Progenitor cell of endocrine pancreas (in vitro differentiated cells): ENCODE results near the gene PIGH. TPM values are rescaled to one million over a fixed set of nuclear protein-coding genes. Genes with fewer than 3 reads are reported as not detected.
A peak's percentile ranks its signal among the peaks of the same experiment; 100 is the strongest.
"Not testable (repeated sequence)": the region's sequence is repeated elsewhere in the genome, so short reads cannot be mapped to it uniquely, and the experiment has no call there.

Experiments used
- DNase-seq: peaks from one replicate; pipeline ENCODE4 v3.0.0; 2021; ENCODE audit warnings: low spot score; ENCODE audit not compliant: unreplicated experiment
- H3K27ac Mint-ChIP-seq: 2 replicates; pipeline ENCODE4 v1.8.0; 2021; ENCODE audit warnings: mild to moderate bottlenecking, moderate library complexity, mixed read lengths
- H3K27me3 Mint-ChIP-seq: 2 replicates; pipeline ENCODE4 v1.8.0; 2021; ENCODE audit warnings: mixed read lengths
- H3K36me3 Mint-ChIP-seq: 2 replicates; pipeline ENCODE4 v1.8.0; 2022; ENCODE audit warnings: mixed read lengths; ENCODE audit not compliant: insufficient read depth
- H3K4me1 Mint-ChIP-seq: 2 replicates; pipeline ENCODE4 v1.8.0; 2021; ENCODE audit warnings: low read depth, mixed read lengths
- H3K4me3 Mint-ChIP-seq: 2 replicates; pipeline ENCODE4 v1.8.0; 2021; ENCODE audit warnings: low read depth, mild to moderate bottlenecking, moderate library complexity, mixed read lengths
- H3K9me3 Mint-ChIP-seq: 2 replicates; pipeline ENCODE4 v1.8.0; 2021; ENCODE audit warnings: low read depth, mixed read lengths
- total RNA-seq: library from RNA; stranded (reverse); gene quantifications from 2 replicates; pipeline ENCODE4 v1.2.1, GENCODE V29; 2021
- TF ChIP-seq, protein P1 (sequence below): fragments of 200-600 bp; sonication (generic); IDR thresholded peaks from one replicate; pipeline ENCODE4 v1.5.0; 2021; ENCODE audit warnings: antibody characterized with exemption, mild to moderate bottlenecking; ENCODE audit not compliant: unreplicated experiment

PIGH gene
- total RNA-seq, 1 donor from 2014 or later, result 18.9 TPM

DNA sequence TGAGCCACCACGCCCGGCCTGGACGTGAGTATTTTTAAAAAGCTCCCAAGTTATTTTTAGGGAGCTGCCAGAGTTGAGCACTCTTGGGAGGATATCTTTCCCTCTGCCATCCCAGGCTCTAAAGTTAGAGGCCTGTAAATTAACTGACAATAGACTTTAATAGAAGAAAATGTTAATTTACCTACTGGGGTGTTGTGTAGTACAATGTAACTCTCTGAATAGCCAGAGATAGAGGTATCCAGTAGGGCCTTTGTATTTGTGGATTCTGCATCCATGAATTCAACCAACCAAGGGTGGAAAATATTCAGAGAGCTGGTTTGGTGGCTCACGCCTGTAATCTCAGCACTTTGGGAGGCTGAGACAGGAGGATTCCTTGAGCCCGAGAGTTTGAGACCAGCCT is 7.6 kb upstream of the PIGH start:
- no peak for DNase-seq
- no peaks in the 10 kb centered on the region for H3K36me3 Mint-ChIP-seq
- TF ChIP-seq, protein P1, sequence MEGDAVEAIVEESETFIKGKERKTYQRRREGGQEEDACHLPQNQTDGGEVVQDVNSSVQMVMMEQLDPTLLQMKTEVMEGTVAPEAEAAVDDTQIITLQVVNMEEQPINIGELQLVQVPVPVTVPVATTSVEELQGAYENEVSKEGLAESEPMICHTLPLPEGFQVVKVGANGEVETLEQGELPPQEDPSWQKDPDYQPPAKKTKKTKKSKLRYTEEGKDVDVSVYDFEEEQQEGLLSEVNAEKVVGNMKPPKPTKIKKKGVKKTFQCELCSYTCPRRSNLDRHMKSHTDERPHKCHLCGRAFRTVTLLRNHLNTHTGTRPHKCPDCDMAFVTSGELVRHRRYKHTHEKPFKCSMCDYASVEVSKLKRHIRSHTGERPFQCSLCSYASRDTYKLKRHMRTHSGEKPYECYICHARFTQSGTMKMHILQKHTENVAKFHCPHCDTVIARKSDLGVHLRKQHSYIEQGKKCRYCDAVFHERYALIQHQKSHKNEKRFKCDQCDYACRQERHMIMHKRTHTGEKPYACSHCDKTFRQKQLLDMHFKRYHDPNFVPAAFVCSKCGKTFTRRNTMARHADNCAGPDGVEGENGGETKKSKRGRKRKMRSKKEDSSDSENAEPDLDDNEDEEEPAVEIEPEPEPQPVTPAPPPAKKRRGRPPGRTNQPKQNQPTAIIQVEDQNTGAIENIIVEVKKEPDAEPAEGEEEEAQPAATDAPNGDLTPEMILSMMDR, result no peak
- no peak overlapping the region for H3K4me3 Mint-ChIP-seq
- H3K4me1 Mint-ChIP-seq, result peaks cover 2% of the 10 kb centered on the region
- no peak overlapping the region for H3K27ac Mint-ChIP-seq
- peaks cover 3% of the 10 kb centered on the region for H3K27me3 Mint-ChIP-seq
- no peaks in the 10 kb centered on the region for H3K9me3 Mint-ChIP-seq

DNA sequence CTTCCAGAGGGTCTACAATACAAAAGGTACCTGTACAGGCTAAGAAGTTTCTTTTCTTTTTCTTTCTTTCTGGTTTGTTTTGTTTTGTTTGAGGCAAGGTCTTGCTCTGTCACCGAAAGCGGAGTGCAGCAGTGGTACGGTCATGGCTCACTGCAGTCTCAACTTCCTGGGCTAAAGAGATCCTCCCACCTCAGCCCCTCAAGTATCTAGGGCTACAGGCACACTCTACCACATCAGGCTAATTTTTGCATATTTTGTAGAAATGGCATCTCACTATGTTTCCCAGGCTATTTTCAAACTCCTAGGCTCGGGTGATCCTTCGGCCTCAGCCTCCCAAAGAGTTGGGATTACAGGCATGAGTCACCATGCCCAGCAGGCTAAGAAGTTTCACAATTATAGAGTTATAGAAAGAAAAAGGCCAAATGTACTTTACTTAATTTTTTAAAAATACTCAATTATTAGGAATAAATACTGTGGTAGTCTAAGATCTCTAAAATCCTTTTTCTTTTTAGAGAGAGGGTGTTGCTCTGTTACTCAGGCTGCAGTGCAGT is 3.0 kb upstream of the PIGH start:
- Mint-ChIP-seq H3K4me1 (peaks cover 14% of the 10 kb centered on the region), H3K36me3 (no peaks in the 10 kb centered on the region), H3K27me3 (no peaks in the 10 kb centered on the region), H3K9me3 (no peaks in the 10 kb centered on the region), H3K27ac (no peak overlapping the region), H3K4me3 (no peak overlapping the region)
- DNase-seq, result no peak
- TF ChIP-seq, protein P1, result no peak

DNA sequence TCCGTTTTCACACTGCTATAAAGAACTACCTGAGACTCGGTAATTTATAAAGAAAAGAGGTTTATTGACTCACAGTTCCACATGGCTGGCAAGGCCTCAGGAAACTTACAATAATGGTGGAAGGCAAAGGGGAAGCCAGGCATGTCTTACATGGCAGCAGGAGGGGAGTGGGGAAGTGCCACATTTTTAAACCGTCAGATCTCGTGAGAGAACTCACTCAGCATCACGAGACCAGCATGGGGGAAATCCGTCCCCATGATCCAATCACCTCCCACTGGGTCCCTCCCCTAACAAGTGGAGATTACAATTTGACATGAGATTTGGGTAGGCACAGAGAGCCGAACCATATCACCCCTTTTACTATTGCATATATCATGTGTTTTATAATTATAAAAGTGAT is 2.0 kb upstream of the PIGH start:
- no peaks in the 10 kb centered on the region for H3K36me3 Mint-ChIP-seq
- H3K27ac Mint-ChIP-seq, result no peak overlapping the region
- no peaks in the 10 kb centered on the region for H3K9me3 Mint-ChIP-seq
- H3K4me1 Mint-ChIP-seq, result peaks cover 16% of the 10 kb centered on the region
- no peak for DNase-seq
- TF ChIP-seq, protein P1, result no peak
- H3K4me3 Mint-ChIP-seq, result no peak overlapping the region
- no peaks in the 10 kb centered on the region for H3K27me3 Mint-ChIP-seq

DNA sequence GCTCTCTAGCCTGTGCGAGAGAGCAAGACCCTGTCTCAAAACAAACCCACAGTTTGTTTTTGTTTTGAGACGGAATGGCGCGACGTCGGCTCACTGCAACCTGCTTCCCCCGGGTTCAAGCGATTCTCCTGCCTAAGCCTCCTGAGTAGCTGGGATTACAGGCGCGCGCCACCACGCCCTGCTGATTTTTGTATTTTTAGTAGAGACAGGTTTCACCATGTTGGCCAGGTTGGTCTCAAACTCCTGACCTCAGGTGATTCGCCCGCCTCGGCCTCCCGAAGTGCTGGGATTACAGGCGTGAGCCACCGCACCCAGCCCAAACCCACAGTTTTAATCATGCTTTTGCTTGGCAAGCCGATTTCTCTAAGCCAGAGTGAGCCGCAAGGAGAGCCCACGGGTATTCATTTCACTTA is 500 bp upstream of the PIGH start:
- not testable (repeated sequence) for H3K9me3 Mint-ChIP-seq, DNase-seq, H3K36me3 Mint-ChIP-seq, H3K27me3 Mint-ChIP-seq
- Mint-ChIP-seq H3K27ac (peak overlapping the region; percentile 96), H3K4me3 (peak overlapping the region; percentile 94), H3K4me1 (peaks cover 14% of the 10 kb centered on the region)

DNA sequence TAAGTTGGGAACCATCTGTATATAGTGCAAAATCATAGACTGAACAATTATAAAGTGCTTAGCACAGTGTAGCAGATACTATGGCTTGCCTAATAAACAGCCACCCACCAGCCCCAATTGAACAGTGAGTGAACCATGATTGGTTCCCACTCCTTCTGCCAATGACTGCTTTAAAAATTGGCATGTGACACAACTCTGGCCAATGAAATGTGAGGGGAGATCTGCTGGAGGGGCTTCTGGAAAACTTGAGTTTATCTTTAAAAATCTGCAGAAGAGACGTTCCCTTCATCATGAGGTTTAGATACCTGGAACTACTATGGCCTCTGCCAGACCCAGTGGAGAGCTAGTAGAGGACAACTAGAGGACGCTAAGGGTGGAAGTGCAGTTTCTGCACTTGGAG is 4.7 kb downstream of the PIGH start:
- Mint-ChIP-seq H3K9me3 (no peaks in the 10 kb centered on the region), H3K36me3 (peaks cover 11% of the 10 kb centered on the region), H3K27ac (peak overlapping the region; percentile 31), H3K4me1 (peaks cover 16% of the 10 kb centered on the region), H3K27me3 (no peaks in the 10 kb centered on the region), H3K4me3 (no peak overlapping the region)
- TF ChIP-seq, protein P1, result no peak
- DNase-seq, result no peak

DNA sequence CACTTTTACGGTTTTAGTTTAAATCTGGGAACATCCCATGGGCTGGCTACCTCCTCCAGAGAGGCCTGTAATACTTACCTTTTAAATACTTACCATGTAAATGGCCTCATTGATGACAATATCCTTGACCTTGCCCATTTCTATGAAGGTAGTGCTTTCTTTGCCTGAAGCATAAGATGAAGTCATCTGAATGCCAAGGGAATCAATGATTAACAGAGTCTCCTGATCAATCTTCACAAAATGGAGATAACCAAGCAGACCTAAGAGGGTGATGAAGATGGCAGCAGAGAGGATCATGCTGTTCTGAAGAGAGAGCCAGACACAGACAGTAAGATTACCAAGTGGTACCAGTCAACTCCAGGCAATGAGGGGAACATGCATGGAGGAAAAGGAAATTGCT is 6.4 kb downstream of the PIGH start:
- H3K4me3 Mint-ChIP-seq, H3K4me1 Mint-ChIP-seq, H3K9me3 Mint-ChIP-seq, DNase-seq, H3K27ac Mint-ChIP-seq, H3K27me3 Mint-ChIP-seq: not testable (repeated sequence)
- H3K36me3 Mint-ChIP-seq, result peaks cover 16% of the 10 kb centered on the region
